Measurements from ENCODE around the gene NATD1. TPM values are rescaled to one million over a fixed set of nuclear protein-coding genes. Genes with fewer than 3 reads are reported as not detected.

Gene NATD1
- total RNA-seq, 1 experiment from 2014 or later = 7.3 TPM

GRCh38 chr17:21296097-21297025 lies 43.2 kb upstream of the NATD1 start:
- Histone ChIP-seq H3K18ac (ENCODE audit: insufficient read length, low read depth, low read length) (no peak overlapping the region), H3K56ac (ENCODE audit: insufficient read length, low read depth, low read length) (no peak overlapping the region), H3K23me2 (ENCODE audit: insufficient read length, low read depth, low read length, poor library complexity, severe bottlenecking) (no peaks in the 10 kb centered on the region), H2AFZ (ENCODE audit: low read length) (no peak overlapping the region), H3K79me1 (ENCODE audit: insufficient read depth, low read depth, low read length, poor library complexity, severe bottlenecking) (no peaks in the 10 kb centered on the region), H4K91ac (ENCODE audit: insufficient read length, low read depth, low read length) (no peak overlapping the region), H2BK15ac (ENCODE audit: low read depth, low read length) (no peak overlapping the region), H4K8ac (replicated peaks; ENCODE audit: insufficient read length, low read depth, low read length) (no peak overlapping the region), H2BK20ac (ENCODE audit: low read depth, low read length, poor library complexity, severe bottlenecking) (no peak overlapping the region), H2BK120ac (ENCODE audit: low read depth, low read length, poor library complexity, severe bottlenecking) (no peak overlapping the region), H3K9me3 (ENCODE audit: control insufficient read depth, low read depth, low read length) (peaks cover 47% of the 10 kb centered on the region), H3K4me1 (ENCODE audit: insufficient read depth, low read length) (no peaks in the 10 kb centered on the region), H3K4ac (ENCODE audit: low read depth, low read length) (no peak overlapping the region; the same call in 1 of the 2 replicates), H2AK5ac (ENCODE audit: insufficient read length, low read length) (no peak overlapping the region), H3K23ac (ENCODE audit: insufficient read length, low read depth, low read length) (no peak overlapping the region), H3K9ac (ENCODE audit: extremely low read depth, insufficient read length, low read length) (no peak overlapping the region), H3T11ph (ENCODE audit: low read length) (no peak overlapping the region), H2BK5ac (ENCODE audit: insufficient read length, low read length) (no peak overlapping the region), H2BK12ac (ENCODE audit: insufficient read length, low read depth, low read length) (no peak overlapping the region), H4K5ac (ENCODE audit: insufficient read length, low read depth, low read length) (no peak overlapping the region), H3K27me3 (ENCODE audit: insufficient read depth, low read length) (no peaks in the 10 kb centered on the region), H3K14ac (ENCODE audit: insufficient read depth, low read length) (no peak overlapping the region; the same call in 1 of the 2 replicates), H4K20me1 (ENCODE audit: control insufficient read depth, insufficient read depth, insufficient read length) (peaks cover 2% of the 10 kb centered on the region), H3K27ac (ENCODE audit: insufficient read length, low read depth, low read length) (no peak overlapping the region), H3K4me2 (ENCODE audit: insufficient read depth, insufficient read length, low read length) (no peak overlapping the region), H3K79me2 (ENCODE audit: insufficient read depth, low read length) (0 out of 2 replicates have a peak, but pooled peaks cover 2% of the 10 kb centered on the region)
- no peaks in the 10 kb centered on the region for H3K4me1 Mint-ChIP-seq
- H3K4me3 Mint-ChIP-seq = no peak overlapping the region
- H3K27ac Mint-ChIP-seq = peak overlapping the region in 1 of 3 experiments; percentile 8; a peak in 1 of 7 replicates
- peaks cover 4% of the 10 kb centered on the region for H3K27me3 Mint-ChIP-seq (ENCODE audit: low read depth)
- peaks cover 14 to 42% (median 20%) of the 10 kb centered on the region in 3 experiments for H3K36me3 Mint-ChIP-seq (ENCODE audit: insufficient read depth in 1 of 3, low read depth in 3 of 3)
- TF ChIP-seq, protein P1, sequence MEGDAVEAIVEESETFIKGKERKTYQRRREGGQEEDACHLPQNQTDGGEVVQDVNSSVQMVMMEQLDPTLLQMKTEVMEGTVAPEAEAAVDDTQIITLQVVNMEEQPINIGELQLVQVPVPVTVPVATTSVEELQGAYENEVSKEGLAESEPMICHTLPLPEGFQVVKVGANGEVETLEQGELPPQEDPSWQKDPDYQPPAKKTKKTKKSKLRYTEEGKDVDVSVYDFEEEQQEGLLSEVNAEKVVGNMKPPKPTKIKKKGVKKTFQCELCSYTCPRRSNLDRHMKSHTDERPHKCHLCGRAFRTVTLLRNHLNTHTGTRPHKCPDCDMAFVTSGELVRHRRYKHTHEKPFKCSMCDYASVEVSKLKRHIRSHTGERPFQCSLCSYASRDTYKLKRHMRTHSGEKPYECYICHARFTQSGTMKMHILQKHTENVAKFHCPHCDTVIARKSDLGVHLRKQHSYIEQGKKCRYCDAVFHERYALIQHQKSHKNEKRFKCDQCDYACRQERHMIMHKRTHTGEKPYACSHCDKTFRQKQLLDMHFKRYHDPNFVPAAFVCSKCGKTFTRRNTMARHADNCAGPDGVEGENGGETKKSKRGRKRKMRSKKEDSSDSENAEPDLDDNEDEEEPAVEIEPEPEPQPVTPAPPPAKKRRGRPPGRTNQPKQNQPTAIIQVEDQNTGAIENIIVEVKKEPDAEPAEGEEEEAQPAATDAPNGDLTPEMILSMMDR (conservative IDR thresholded peaks at IDR 0.05) = no peak
- peaks cover 76 to 91% of the 10 kb centered on the region in 2 experiments for H3K9me3 Mint-ChIP-seq
- DNase-seq = no peak
- WGBS (ENCODE audit: extremely low coverage, insufficient read length, low lambda C conversion rate) = no CpG with 5 or more reads among the region's 22 CpGs
